Hepatocyte (in vitro differentiated cells): Measurements from ENCODE around the gene HILPDA. TPM values are rescaled to one million over a fixed set of nuclear protein-coding genes. Genes with fewer than 3 reads are reported as not detected.
A peak's percentile ranks its signal among the peaks of the same experiment; 100 is the strongest.

Source experiments
- DNase-seq: peaks from one replicate; pipeline ENCODE4 v3.0.0-alpha.2; 2016; ENCODE audit warnings: low spot score
- H2AFZ ChIP-seq: fragments of 200-600 bp; sonication (generic); 2 replicates; pipeline ENCODE4 v1.6.0; 2016; ENCODE audit warnings: antibody characterized with exemption, mild to moderate bottlenecking
- H3K27ac ChIP-seq: fragments of 200-600 bp; sonication (generic); 2 replicates; pipeline ENCODE4 v1.5.1; 2016; ENCODE audit warnings: mild to moderate bottlenecking
- H3K27me3 ChIP-seq: fragments of 200-600 bp; sonication (generic); 2 replicates; pipeline ENCODE4 v1.6.1; 2016
- H3K36me3 ChIP-seq: fragments of 200-600 bp; sonication (generic); replicated peaks from 2 replicates; pipeline ENCODE4 v1.5.1; 2016; ENCODE audit warnings: low read depth; ENCODE audit not compliant: insufficient read depth
- H3K4me1 ChIP-seq: fragments of 200-600 bp; sonication (generic); 2 replicates; pipeline ENCODE4 v1.5.1; 2016; ENCODE audit warnings: mild to moderate bottlenecking, moderate library complexity; ENCODE audit not compliant: insufficient read depth
- H3K4me2 ChIP-seq: fragments of 200-600 bp; sonication (generic); 2 replicates; pipeline ENCODE4 v1.6.0; 2016
- H3K4me3 ChIP-seq: fragments of 200-600 bp; sonication (generic); 2 replicates; pipeline ENCODE4 v1.5.1; 2016; ENCODE audit warnings: mild to moderate bottlenecking
- H3K79me2 ChIP-seq: fragments of 200-600 bp; sonication (generic); 2 replicates; pipeline ENCODE4 v1.6.0; 2017; ENCODE audit warnings: mild to moderate bottlenecking
- H3K9me2 ChIP-seq: fragments of 200-600 bp; sonication (generic); replicated peaks from 2 replicates; pipeline ENCODE4 v1.6.0; 2017; ENCODE audit warnings: mild to moderate bottlenecking; ENCODE audit not compliant: insufficient read depth
- H3K9me3 ChIP-seq: fragments of 200-600 bp; sonication (generic); 2 replicates; pipeline ENCODE4 v1.5.1; 2016; ENCODE audit warnings: low read depth, mild to moderate bottlenecking
- H4K20me1 ChIP-seq: fragments of 200-600 bp; sonication (generic); 2 replicates; pipeline ENCODE4 v1.6.0; 2016; ENCODE audit warnings: mild to moderate bottlenecking; ENCODE audit not compliant: insufficient read depth, poor library complexity, severe bottlenecking
- EZH2 ChIP-seq: fragments of 200-600 bp; sonication (generic); IDR thresholded peaks from 2 replicates; pipeline ENCODE4 v1.6.1; 2016; ENCODE audit warnings: antibody characterized with exemption, mild to moderate bottlenecking, borderline replicate concordance
- EZH2phosphoT487 ChIP-seq: fragments of 200-600 bp; sonication (generic); IDR thresholded peaks from one replicate; pipeline ENCODE4 v1.6.1; 2018; ENCODE audit warnings: antibody characterized with exemption, mild to moderate bottlenecking, low read depth, moderate library complexity; ENCODE audit not compliant: unreplicated experiment, severe bottlenecking
- WGBS: methylation state at CpG from one replicate; pipeline ENCODE4 v1.1.6; 2016; ENCODE audit warnings: low lambda C conversion rate; ENCODE audit errors: missing lambda C conversion rate; 5-methylcytosine and 5-hydroxymethylcytosine counted together
- polyA plus RNA-seq: library from polyadenylated mRNA; unstranded; fragments of >200 nt; fragmentation: Nextera tagmentation; extraction: Ambion mirVana; gene quantifications from 2 replicates; pipeline ENCODE4 v1.2.1, GENCODE V29; 2016
- total RNA-seq: library from RNA; depleted of rRNA; stranded (reverse); fragments of >200 nt; gene quantifications from 2 replicates; pipeline ENCODE4 v1.2.3, GENCODE V29; 2014
- TF ChIP-seq, protein P1 (sequence below): fragments of 200-600 bp; sonication (generic); IDR thresholded peaks from 2 replicates; pipeline ENCODE4 v1.5.1; 2016; ENCODE audit warnings: antibody characterized with exemption, mild to moderate bottlenecking; ENCODE audit not compliant: poor library complexity

Gene HILPDA
- total and polyA plus RNA-seq, 2 experiments from 2014 or later: 18.0 to 44.2 TPM

GRCh38 chr7:128442356-128442755, 13.3 kb upstream of the HILPDA start:
- Histone ChIP-seq H3K9me2 (no peaks in the 10 kb centered on the region), H3K9me3 (no peaks in the 10 kb centered on the region), H3K36me3 (no peaks in the 10 kb centered on the region), H3K27me3 (no peaks in the 10 kb centered on the region), H3K79me2 (no peaks in the 10 kb centered on the region), H3K4me3 (no peak overlapping the region), H2AFZ (no peak overlapping the region), H4K20me1 (no peaks in the 10 kb centered on the region), H3K4me1 (peaks cover 17% of the 10 kb centered on the region), H3K4me2 (no peak overlapping the region), H3K27ac (peak overlapping the region; percentile 91)
- 68% methylated on average over 3 of the region's 3 CpGs for WGBS
- DNase-seq: no peak
- no peak for TF ChIP-seq EZH2
- TF ChIP-seq, protein P1, sequence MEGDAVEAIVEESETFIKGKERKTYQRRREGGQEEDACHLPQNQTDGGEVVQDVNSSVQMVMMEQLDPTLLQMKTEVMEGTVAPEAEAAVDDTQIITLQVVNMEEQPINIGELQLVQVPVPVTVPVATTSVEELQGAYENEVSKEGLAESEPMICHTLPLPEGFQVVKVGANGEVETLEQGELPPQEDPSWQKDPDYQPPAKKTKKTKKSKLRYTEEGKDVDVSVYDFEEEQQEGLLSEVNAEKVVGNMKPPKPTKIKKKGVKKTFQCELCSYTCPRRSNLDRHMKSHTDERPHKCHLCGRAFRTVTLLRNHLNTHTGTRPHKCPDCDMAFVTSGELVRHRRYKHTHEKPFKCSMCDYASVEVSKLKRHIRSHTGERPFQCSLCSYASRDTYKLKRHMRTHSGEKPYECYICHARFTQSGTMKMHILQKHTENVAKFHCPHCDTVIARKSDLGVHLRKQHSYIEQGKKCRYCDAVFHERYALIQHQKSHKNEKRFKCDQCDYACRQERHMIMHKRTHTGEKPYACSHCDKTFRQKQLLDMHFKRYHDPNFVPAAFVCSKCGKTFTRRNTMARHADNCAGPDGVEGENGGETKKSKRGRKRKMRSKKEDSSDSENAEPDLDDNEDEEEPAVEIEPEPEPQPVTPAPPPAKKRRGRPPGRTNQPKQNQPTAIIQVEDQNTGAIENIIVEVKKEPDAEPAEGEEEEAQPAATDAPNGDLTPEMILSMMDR: no peak
- TF ChIP-seq EZH2phosphoT487: no peak

GRCh38 chr7:128443831-128444600, 11.7 kb upstream of the HILPDA start:
- peak; percentile 57 for DNase-seq
- WGBS: 67% methylated on average over 7 of the region's 7 CpGs

DNA sequence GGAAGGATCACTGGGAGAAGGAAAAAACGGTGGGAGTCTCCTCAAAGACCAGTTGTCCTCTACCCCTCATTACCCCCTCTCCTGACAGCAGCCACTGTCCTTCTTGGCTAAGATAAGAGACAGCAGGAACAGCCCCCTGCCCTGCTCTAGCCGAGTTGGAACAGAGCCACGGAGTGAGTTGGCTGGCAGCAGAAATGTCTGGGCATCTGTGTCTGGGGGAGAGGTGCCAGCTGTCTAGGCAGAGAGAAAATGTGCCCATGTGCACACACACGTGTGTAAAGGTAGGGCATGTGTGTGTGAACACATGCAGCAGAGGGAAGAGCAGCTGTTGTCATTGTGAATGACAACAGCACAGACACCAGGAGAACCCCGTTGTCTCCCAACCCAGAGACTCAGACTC, 9.4 kb upstream of the HILPDA start:
- H2AFZ ChIP-seq: no peak overlapping the region
- no peak overlapping the region for H3K27ac ChIP-seq
- H3K79me2 ChIP-seq: no peaks in the 10 kb centered on the region
- no peak overlapping the region for H3K4me2 ChIP-seq
- DNase-seq: no peak
- H3K9me2 ChIP-seq: no peaks in the 10 kb centered on the region
- no peaks in the 10 kb centered on the region for H4K20me1 ChIP-seq
- H3K9me3 ChIP-seq: no peaks in the 10 kb centered on the region
- H3K4me1 ChIP-seq: peaks cover 17% of the 10 kb centered on the region
- 72% methylated on average over 5 of the region's 5 CpGs for WGBS
- no peak overlapping the region for H3K4me3 ChIP-seq
- no peaks in the 10 kb centered on the region for H3K36me3 ChIP-seq
- H3K27me3 ChIP-seq: no peaks in the 10 kb centered on the region
- no peak for TF ChIP-seq EZH2phosphoT487
- TF ChIP-seq, protein P1: no peak
- no peak for TF ChIP-seq EZH2

More at GRCh38 chr7:128443831-128444600, 11.7 kb upstream of the HILPDA start:
- no peaks in the 10 kb centered on the region for H3K79me2 ChIP-seq
- peak overlapping the region; percentile 8 for H3K4me2 ChIP-seq
- H3K36me3 ChIP-seq: no peaks in the 10 kb centered on the region
- H3K27ac ChIP-seq: peak overlapping the region; percentile 91
- no peak for TF ChIP-seq EZH2phosphoT487
- no peak for TF ChIP-seq EZH2
- TF ChIP-seq, protein P1: no peak
- no peak overlapping the region for H2AFZ ChIP-seq
- no peaks in the 10 kb centered on the region for H4K20me1 ChIP-seq
- no peaks in the 10 kb centered on the region for H3K27me3 ChIP-seq
- H3K9me3 ChIP-seq: no peaks in the 10 kb centered on the region
- H3K9me2 ChIP-seq: no peaks in the 10 kb centered on the region
- H3K4me3 ChIP-seq: no peak overlapping the region
- H3K4me1 ChIP-seq: peaks cover 17% of the 10 kb centered on the region
